Activated CD8-positive, alpha-beta memory T cell treated with anti-CD3 and anti-CD28 coated beads, Interleukin-2, amount 50 U/mL, for 4 hours (primary cell): ENCODE results near the gene FAM20A.

ENCODE experiments used
- DNase-seq: peaks from one replicate; pipeline ENCODE4 v3.0.0-alpha.2; 2020

Gene FAM20A

GRCh38 chr17:68600931-68601564 lies at the start of gene FAM20A:
FAM20A (minus strand) TSS chr17:68601367; CDS start chr17:68600666, 701 bp downstream.
- DNase-seq: peak; percentile 17

- no peak for DNase-seq
Observed at GRCh38 chr17:68649324-68649723, 48.2 kb upstream of the FAM20A start.

GRCh38 chr17:68646626-68647526 lies 45.7 kb upstream of the FAM20A start:
- DNase-seq: no peak

- no peak for DNase-seq
Observed at GRCh38 chr17:68642118-68642412, 40.9 kb upstream of the FAM20A start.

GRCh38 chr17:68641276-68642117 lies 40.3 kb upstream of the FAM20A start:
- DNase-seq: no peak

GRCh38 chr17:68640242-68640989 lies 39.2 kb upstream of the FAM20A start:
- no peak for DNase-seq

GRCh38 chr17:68634345-68634876 lies 33.2 kb upstream of the FAM20A start:
- DNase-seq: no peak

- DNase-seq: no peak
Observed at GRCh38 chr17:68628576-68628957, 27.4 kb upstream of the FAM20A start.

GRCh38 chr17:68627956-68628575 lies 26.9 kb upstream of the FAM20A start:
- no peak for DNase-seq

GRCh38 chr17:68624381-68624780 lies 23.2 kb upstream of the FAM20A start:
- DNase-seq: no peak

- no peak for DNase-seq
Observed at GRCh38 chr17:68623811-68624210, 22.6 kb upstream of the FAM20A start.

- DNase-seq: no peak
Observed at GRCh38 chr17:68622423-68622822, 21.3 kb upstream of the FAM20A start.

- no peak for DNase-seq
Observed at GRCh38 chr17:68621065-68621464, 19.9 kb upstream of the FAM20A start.

- DNase-seq: no peak
Observed at GRCh38 chr17:68616334-68616733, 15.2 kb upstream of the FAM20A start.

GRCh38 chr17:68614718-68615117 lies 13.6 kb upstream of the FAM20A start:
- DNase-seq: no peak

GRCh38 chr17:68613739-68614298 lies 12.7 kb upstream of the FAM20A start:
- DNase-seq: no peak

- DNase-seq: no peak
Observed at GRCh38 chr17:68612923-68613292, 11.7 kb upstream of the FAM20A start.

- no peak for DNase-seq
Observed at GRCh38 chr17:68612209-68612922, 11.2 kb upstream of the FAM20A start.

- no peak for DNase-seq
Observed at GRCh38 chr17:68611353-68612208, 10.4 kb upstream of the FAM20A start.

GRCh38 chr17:68610554-68610953 lies 9.4 kb upstream of the FAM20A start:
- no peak for DNase-seq
